NCI-H1436 (cell line): Measurements from ENCODE around the gene SENP2.
"Not testable (repeated sequence)": the region's sequence is repeated elsewhere in the genome, so short reads cannot be mapped to it uniquely, and the experiment has no call there.

Experiments used
- DNase-seq: peaks from one replicate; lab custom pipeline; 2025; lab: John Stamatoyannopoulos, UW

Gene SENP2

GRCh38 chr3:185585859-185586685, at the start of gene SENP2:
SENP2 (plus strand) TSS chr3:185586295; CDS start chr3:185586414, 119 bp downstream.
- peak; percentile 100 for DNase-seq

GRCh38 chr3:185537369-185537970, 48.6 kb upstream of the SENP2 start:
- no peak for DNase-seq

- no peak for DNase-seq
These were observed 46.2 kb upstream of the SENP2 start for GRCh38 chr3:185539934-185540333.

- DNase-seq, result no peak
These were observed 45.4 kb upstream of the SENP2 start for GRCh38 chr3:185540695-185541094.

- DNase-seq, result no peak
These were observed 37.0 kb upstream of the SENP2 start for GRCh38 chr3:185549122-185549521.

- DNase-seq, result no peak
These were observed 36.4 kb upstream of the SENP2 start for GRCh38 chr3:185549651-185550111.

- DNase-seq, result peak; percentile 27
These were observed 33.7 kb upstream of the SENP2 start, which contains the start of gene LIPH for GRCh38 chr3:185552358-185552877. LIPH (minus strand) TSS chr3:185552588; CDS start chr3:185552471, 117 bp downstream.

GRCh38 chr3:185555101-185555501, 31.0 kb upstream of the SENP2 start:
- DNase-seq, result no peak

- no peak for DNase-seq
These were observed 30.2 kb upstream of the SENP2 start for GRCh38 chr3:185555860-185556347.

- DNase-seq, result not testable (repeated sequence)
These were observed 29.5 kb upstream of the SENP2 start for GRCh38 chr3:185556640-185557039.

- no peak for DNase-seq
These were observed 27.7 kb upstream of the SENP2 start for GRCh38 chr3:185558395-185558794.

- DNase-seq, result no peak
These were observed 26.4 kb upstream of the SENP2 start for GRCh38 chr3:185559706-185560090.

GRCh38 chr3:185560676-185561075, 25.4 kb upstream of the SENP2 start:
- DNase-seq, result no peak

- no peak for DNase-seq
These were observed 24.6 kb upstream of the SENP2 start for GRCh38 chr3:185561374-185561943.

GRCh38 chr3:185561958-185562357, 24.1 kb upstream of the SENP2 start:
- DNase-seq, result no peak

GRCh38 chr3:185572183-185572582, 13.9 kb upstream of the SENP2 start:
- DNase-seq, result no peak

GRCh38 chr3:185575108-185575869, 10.8 kb upstream of the SENP2 start:
- peak; percentile 80 for DNase-seq

GRCh38 chr3:185582236-185582635, 3.9 kb upstream of the SENP2 start:
- DNase-seq, result no peak

- no peak for DNase-seq
These were observed 3.2 kb upstream of the SENP2 start for GRCh38 chr3:185582871-185583270.

- DNase-seq, result no peak
These were observed 2.2 kb upstream of the SENP2 start for GRCh38 chr3:185583925-185584324.

- DNase-seq, result no peak
These were observed 1.4 kb upstream of the SENP2 start for GRCh38 chr3:185584686-185585085.

GRCh38 chr3:185585518-185585858, 607 bp upstream of the SENP2 start:
- no peak for DNase-seq
